Neural cell (in vitro differentiated cells): ENCODE measurements around the gene C19orf85. TPM values are rescaled to one million over a fixed set of nuclear protein-coding genes. Genes with fewer than 3 reads are reported as not detected.
A peak's percentile ranks its signal among the peaks of the same experiment; 100 is the strongest.

Experiments used
- H2AFZ ChIP-seq: fragments of 200-600, 300-800 bp; sonication (generic), shearing (Covaris generic); 2 replicates; pipeline ENCODE4 v1.6.0; 2014; ENCODE audit warnings: low read depth, mild to moderate bottlenecking, antibody characterized with exemption, low read length, moderate library complexity
- H3F3A ChIP-seq: fragments of 200-600 bp; shearing (Covaris generic); 2 replicates; pipeline ENCODE4 v1.6.1; 2016; ENCODE audit warnings: mild to moderate bottlenecking, moderate library complexity, mixed read lengths, antibody characterized with exemption, low read length; ENCODE audit not compliant: insufficient read depth, poor library complexity, severe bottlenecking
- H3K27ac ChIP-seq: fragments of 200-600, 300-800 bp; sonication (generic), shearing (Covaris generic); 2 replicates; pipeline ENCODE4 v1.5.1; 2014; ENCODE audit warnings: mild to moderate bottlenecking, low read length, moderate library complexity
- H3K27me3 ChIP-seq: fragments of 300-800, 200-600 bp; sonication (generic), shearing (Covaris generic); 2 replicates; pipeline ENCODE4 v1.6.0; 2014; ENCODE audit warnings: mild to moderate bottlenecking, low read depth, low read length, moderate library complexity; ENCODE audit not compliant: insufficient read depth
- H3K36me3 ChIP-seq: fragments of 300-800, 200-600 bp; sonication (generic), shearing (Covaris generic); 2 replicates; pipeline ENCODE4 v1.5.1; 2014; ENCODE audit warnings: mild to moderate bottlenecking, antibody characterized with exemption, low read length, moderate library complexity; ENCODE audit not compliant: insufficient read depth
- H3K4me2 ChIP-seq: fragments of 300-800, 200-600 bp; sonication (generic), shearing (Covaris generic); 2 replicates; pipeline ENCODE4 v1.6.0; 2014; ENCODE audit warnings: mild to moderate bottlenecking, low read length
- H3K4me3 ChIP-seq: fragments of 300-800, 200-600 bp; sonication (generic), shearing (Covaris generic); 2 replicates; pipeline ENCODE4 v1.5.1; 2014; ENCODE audit warnings: mild to moderate bottlenecking, low read length, moderate library complexity
- H3K79me2 ChIP-seq: fragments of 200-600 bp; shearing (Covaris generic); replicated peaks from 2 replicates; pipeline ENCODE4 v1.6.0; 2014; ENCODE audit warnings: mild to moderate bottlenecking, low read length, moderate library complexity; ENCODE audit not compliant: insufficient read depth
- H3K9ac ChIP-seq: fragments of 300-800, 200-600 bp; sonication (generic), shearing (Covaris generic); 2 replicates; pipeline ENCODE4 v1.6.1; 2016; ENCODE audit warnings: mild to moderate bottlenecking, low read length, mixed read lengths
- H3K9me2 ChIP-seq: fragments of 200-600 bp; shearing (Covaris generic); 2 replicates; pipeline ENCODE4 v1.6.1; 2016; ENCODE audit warnings: mild to moderate bottlenecking, low read length, mixed read lengths; ENCODE audit not compliant: insufficient read depth
- H3K9me3 ChIP-seq: fragments of 200-600, 300-800 bp; sonication (generic), shearing (Covaris generic); 2 replicates; pipeline ENCODE4 v1.6.1; 2016; ENCODE audit warnings: mild to moderate bottlenecking, mixed run types, low read length, moderate library complexity, mixed read lengths
- H4K20me1 ChIP-seq: fragments of 200-600 bp; shearing (Covaris generic); 2 replicates; pipeline ENCODE4 v1.6.1; 2016; ENCODE audit warnings: mild to moderate bottlenecking, mixed run types; ENCODE audit not compliant: insufficient read depth
- EP300 ChIP-seq: fragments of 450-650 bp; conservative IDR thresholded peaks from 2 replicates; pipeline ENCODE4 v1.6.1; 2014; ENCODE audit warnings: antibody characterized with exemption, mild to moderate bottlenecking, moderate library complexity; ENCODE audit not compliant: poor library complexity, severe bottlenecking
- EZH2 ChIP-seq: fragments of 200-600, 300-800 bp; shearing (Covaris generic), sonication (generic); IDR thresholded peaks from 2 replicates; pipeline ENCODE4 v1.6.1; 2014; ENCODE audit warnings: antibody characterized with exemption, low read length, borderline replicate concordance, mild to moderate bottlenecking; ENCODE audit not compliant: insufficient read depth, poor library complexity, severe bottlenecking
- MXI1 ChIP-seq: fragments of 450-650 bp; conservative IDR thresholded peaks from 2 replicates; pipeline ENCODE4 v1.6.1; 2014; ENCODE audit warnings: antibody characterized with exemption, mild to moderate bottlenecking; ENCODE audit not compliant: poor library complexity, severe bottlenecking
- POLR2AphosphoS5 ChIP-seq: IDR thresholded peaks from 2 replicates; pipeline ENCODE4 v1.6.1; 2012
- RAD21 ChIP-seq: fragments of 450-650 bp; conservative IDR thresholded peaks from 2 replicates; pipeline ENCODE4 v1.6.1; 2014; ENCODE audit warnings: antibody characterized with exemption, mild to moderate bottlenecking, moderate library complexity
- SMC3 ChIP-seq: fragments of 450-650 bp; conservative IDR thresholded peaks from 2 replicates; pipeline ENCODE4 v1.6.1; 2014; ENCODE audit warnings: antibody characterized with exemption, mild to moderate bottlenecking, moderate library complexity; ENCODE audit not compliant: poor library complexity
- TAF1 ChIP-seq: IDR thresholded peaks from 2 replicates; pipeline ENCODE4 v1.6.1; 2012; ENCODE audit warnings: low read depth
- polyA plus RNA-seq: library from polyadenylated mRNA; depleted of rRNA; stranded (reverse); fragments of >200 nt; gene quantifications from 2 replicates; pipeline ENCODE4 v1.2.3, GENCODE V29; 2014
- TF ChIP-seq, protein P1 (sequence below): fragments of 450-650 bp; IDR thresholded peaks from 2 replicates; pipeline ENCODE4 v1.5.1; 2014; ENCODE audit warnings: antibody characterized with exemption, mild to moderate bottlenecking, moderate library complexity; ENCODE audit not compliant: poor library complexity, severe bottlenecking
- TF ChIP-seq, protein P2 (sequence below): IDR thresholded peaks from 2 replicates; pipeline ENCODE4 v1.6.1; 2012; ENCODE audit warnings: borderline replicate concordance

C19orf85 gene
- polyA plus RNA-seq, 1 donor from 2014 or later, result 0.19 TPM

GRCh38 chr19:55478364-55478763 is 13.8 kb upstream of the C19orf85 start:
- Histone ChIP-seq H3K9ac (no peak overlapping the region), H3K36me3 (no peaks in the 10 kb centered on the region), H3K4me2 (no peak overlapping the region), H3K27ac (no peak overlapping the region), H3K9me3 (no peaks in the 10 kb centered on the region), H3K9me2 (no peaks in the 10 kb centered on the region), H3K4me3 (peak overlapping the region; percentile 66), H4K20me1 (no peaks in the 10 kb centered on the region), H2AFZ (no peak overlapping the region), H3K27me3 (no peaks in the 10 kb centered on the region), H3F3A (no peaks in the 10 kb centered on the region), H3K79me2 (peaks cover 8% of the 10 kb centered on the region)
- TF ChIP-seq EZH2 (no peak), SMC3 (no peak), TAF1 (no peak), MXI1 (no peak), EP300 (no peak), RAD21 (no peak), POLR2AphosphoS5 (no peak)
- TF ChIP-seq, protein P1, sequence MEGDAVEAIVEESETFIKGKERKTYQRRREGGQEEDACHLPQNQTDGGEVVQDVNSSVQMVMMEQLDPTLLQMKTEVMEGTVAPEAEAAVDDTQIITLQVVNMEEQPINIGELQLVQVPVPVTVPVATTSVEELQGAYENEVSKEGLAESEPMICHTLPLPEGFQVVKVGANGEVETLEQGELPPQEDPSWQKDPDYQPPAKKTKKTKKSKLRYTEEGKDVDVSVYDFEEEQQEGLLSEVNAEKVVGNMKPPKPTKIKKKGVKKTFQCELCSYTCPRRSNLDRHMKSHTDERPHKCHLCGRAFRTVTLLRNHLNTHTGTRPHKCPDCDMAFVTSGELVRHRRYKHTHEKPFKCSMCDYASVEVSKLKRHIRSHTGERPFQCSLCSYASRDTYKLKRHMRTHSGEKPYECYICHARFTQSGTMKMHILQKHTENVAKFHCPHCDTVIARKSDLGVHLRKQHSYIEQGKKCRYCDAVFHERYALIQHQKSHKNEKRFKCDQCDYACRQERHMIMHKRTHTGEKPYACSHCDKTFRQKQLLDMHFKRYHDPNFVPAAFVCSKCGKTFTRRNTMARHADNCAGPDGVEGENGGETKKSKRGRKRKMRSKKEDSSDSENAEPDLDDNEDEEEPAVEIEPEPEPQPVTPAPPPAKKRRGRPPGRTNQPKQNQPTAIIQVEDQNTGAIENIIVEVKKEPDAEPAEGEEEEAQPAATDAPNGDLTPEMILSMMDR, result no peak
- TF ChIP-seq, protein P2, sequence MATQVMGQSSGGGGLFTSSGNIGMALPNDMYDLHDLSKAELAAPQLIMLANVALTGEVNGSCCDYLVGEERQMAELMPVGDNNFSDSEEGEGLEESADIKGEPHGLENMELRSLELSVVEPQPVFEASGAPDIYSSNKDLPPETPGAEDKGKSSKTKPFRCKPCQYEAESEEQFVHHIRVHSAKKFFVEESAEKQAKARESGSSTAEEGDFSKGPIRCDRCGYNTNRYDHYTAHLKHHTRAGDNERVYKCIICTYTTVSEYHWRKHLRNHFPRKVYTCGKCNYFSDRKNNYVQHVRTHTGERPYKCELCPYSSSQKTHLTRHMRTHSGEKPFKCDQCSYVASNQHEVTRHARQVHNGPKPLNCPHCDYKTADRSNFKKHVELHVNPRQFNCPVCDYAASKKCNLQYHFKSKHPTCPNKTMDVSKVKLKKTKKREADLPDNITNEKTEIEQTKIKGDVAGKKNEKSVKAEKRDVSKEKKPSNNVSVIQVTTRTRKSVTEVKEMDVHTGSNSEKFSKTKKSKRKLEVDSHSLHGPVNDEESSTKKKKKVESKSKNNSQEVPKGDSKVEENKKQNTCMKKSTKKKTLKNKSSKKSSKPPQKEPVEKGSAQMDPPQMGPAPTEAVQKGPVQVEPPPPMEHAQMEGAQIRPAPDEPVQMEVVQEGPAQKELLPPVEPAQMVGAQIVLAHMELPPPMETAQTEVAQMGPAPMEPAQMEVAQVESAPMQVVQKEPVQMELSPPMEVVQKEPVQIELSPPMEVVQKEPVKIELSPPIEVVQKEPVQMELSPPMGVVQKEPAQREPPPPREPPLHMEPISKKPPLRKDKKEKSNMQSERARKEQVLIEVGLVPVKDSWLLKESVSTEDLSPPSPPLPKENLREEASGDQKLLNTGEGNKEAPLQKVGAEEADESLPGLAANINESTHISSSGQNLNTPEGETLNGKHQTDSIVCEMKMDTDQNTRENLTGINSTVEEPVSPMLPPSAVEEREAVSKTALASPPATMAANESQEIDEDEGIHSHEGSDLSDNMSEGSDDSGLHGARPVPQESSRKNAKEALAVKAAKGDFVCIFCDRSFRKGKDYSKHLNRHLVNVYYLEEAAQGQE, result no peak

DNA sequence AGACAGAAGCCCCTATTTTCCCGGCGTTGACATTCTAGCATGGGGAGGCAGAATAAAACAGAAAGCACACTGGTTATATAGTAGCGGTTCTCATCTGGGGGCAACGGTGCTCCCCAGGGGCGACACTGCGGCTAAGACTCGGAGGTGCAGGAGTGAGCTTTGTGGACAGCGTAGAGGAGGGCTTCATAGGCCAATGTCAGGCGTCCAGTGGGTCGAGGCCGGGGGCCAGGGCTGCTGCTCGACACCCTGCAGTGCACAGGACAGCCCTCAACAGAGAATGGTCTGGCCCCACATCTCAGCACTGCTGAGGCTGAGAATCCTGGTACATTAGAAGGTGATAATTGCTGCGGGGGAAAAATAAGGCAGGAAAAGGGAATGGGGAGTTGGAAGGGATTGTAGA is 13.4 kb upstream of the C19orf85 start:
- H3K79me2 ChIP-seq, result peaks cover 8% of the 10 kb centered on the region
- H3F3A ChIP-seq, result no peaks in the 10 kb centered on the region
- H3K4me3 ChIP-seq, result peak overlapping the region; percentile 66
- H3K36me3 ChIP-seq, result no peaks in the 10 kb centered on the region
- no peaks in the 10 kb centered on the region for H3K9me3 ChIP-seq
- H3K4me2 ChIP-seq, result no peak overlapping the region
- no peaks in the 10 kb centered on the region for H3K9me2 ChIP-seq
- peak overlapping the region; percentile 77 for H3K9ac ChIP-seq
- H4K20me1 ChIP-seq, result no peaks in the 10 kb centered on the region
- H3K27me3 ChIP-seq, result no peaks in the 10 kb centered on the region
- no peak overlapping the region for H2AFZ ChIP-seq
- TF ChIP-seq, protein P1, result no peak
- TF ChIP-seq EZH2, result no peak
- no peak for TF ChIP-seq SMC3
- TF ChIP-seq EP300, result no peak
- TF ChIP-seq MXI1, result no peak
- no peak for TF ChIP-seq TAF1
- TF ChIP-seq RAD21, result no peak
- TF ChIP-seq POLR2AphosphoS5, result no peak
- TF ChIP-seq, protein P2, result no peak
- peak overlapping the region; percentile 98 for H3K27ac ChIP-seq
